CD4-positive, alpha-beta T cell treated with Interferon gamma for 1 hour (primary cell): ENCODE measurements around the gene CLNK.

Experiments
- DNase-seq: peaks from one replicate; pipeline ENCODE4 v3.0.0-alpha.2; 2020

CLNK gene

GRCh38 chr4:10684631-10685030, at the start of gene CLNK:
TSS of gene CLNK (minus strand) at chr4:10684768. CDS start at chr4:10667869, 16,899 bp downstream.
- DNase-seq = peak; percentile 10

GRCh38 chr4:10733481-10734062, 49.0 kb upstream of the CLNK start:
- DNase-seq = no peak

- DNase-seq = no peak
These were observed 48.4 kb upstream of the CLNK start for GRCh38 chr4:10732914-10733415.

- DNase-seq = no peak
These were observed 47.8 kb upstream of the CLNK start for GRCh38 chr4:10732235-10732913.

- no peak for DNase-seq
These were observed 47.1 kb upstream of the CLNK start for GRCh38 chr4:10731690-10732089.

GRCh38 chr4:10731162-10731561, 46.6 kb upstream of the CLNK start:
- DNase-seq = no peak

GRCh38 chr4:10730590-10730989, 46.0 kb upstream of the CLNK start:
- DNase-seq = no peak

GRCh38 chr4:10730019-10730418, 45.5 kb upstream of the CLNK start:
- DNase-seq = no peak

- no peak for DNase-seq
These were observed 44.8 kb upstream of the CLNK start for GRCh38 chr4:10729366-10729765.

- no peak for DNase-seq
These were observed 43.4 kb upstream of the CLNK start for GRCh38 chr4:10728016-10728415.

GRCh38 chr4:10727140-10727880, 42.7 kb upstream of the CLNK start:
- DNase-seq = no peak

- DNase-seq = no peak
These were observed 38.4 kb upstream of the CLNK start for GRCh38 chr4:10722957-10723356.

- DNase-seq = no peak
These were observed 37.0 kb upstream of the CLNK start for GRCh38 chr4:10721616-10722015.

- DNase-seq = no peak
These were observed 31.6 kb upstream of the CLNK start for GRCh38 chr4:10716163-10716562.

GRCh38 chr4:10715696-10716095, 31.1 kb upstream of the CLNK start:
- DNase-seq = no peak

GRCh38 chr4:10715135-10715534, 30.6 kb upstream of the CLNK start:
- DNase-seq = no peak

- DNase-seq = no peak
These were observed 29.0 kb upstream of the CLNK start for GRCh38 chr4:10713591-10713990.

- DNase-seq = no peak
These were observed 21.7 kb upstream of the CLNK start for GRCh38 chr4:10706236-10706635.

- DNase-seq = no peak
These were observed 19.9 kb upstream of the CLNK start for GRCh38 chr4:10704430-10704810.

GRCh38 chr4:10703766-10704429, 19.3 kb upstream of the CLNK start:
- no peak for DNase-seq

- DNase-seq = no peak
These were observed 18.6 kb upstream of the CLNK start for GRCh38 chr4:10703156-10703555.

- DNase-seq = no peak
These were observed 17.3 kb upstream of the CLNK start for GRCh38 chr4:10701702-10702460.

GRCh38 chr4:10701161-10701560, 16.6 kb upstream of the CLNK start:
- no peak for DNase-seq
